ENCODE measurements around the gene ARHGDIB.

DNA sequence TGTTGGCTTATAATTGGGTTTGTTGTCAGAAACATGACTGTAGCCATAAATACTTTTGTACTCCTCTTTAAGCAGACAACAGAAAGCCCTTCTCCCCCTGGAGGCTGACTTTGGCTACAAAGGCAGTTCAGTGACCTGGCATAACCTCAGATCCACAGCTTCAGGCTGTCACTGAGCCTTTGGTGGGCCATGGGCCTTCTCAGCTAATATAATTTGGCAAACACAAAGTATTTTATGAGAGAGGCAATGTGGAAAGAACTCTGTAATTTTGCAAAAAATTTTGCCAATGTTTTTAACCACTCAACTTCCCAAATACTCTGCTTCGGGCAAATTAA lies 60.2 kb downstream of the ARHGDIB start:
- TF ChIP-seq YY1 (IDR thresholded peaks at IDR 0.05; ENCODE audit: insufficient read depth, insufficient read length) (no peak), ZNF274 (IDR thresholded peaks at IDR 0.05; ENCODE audit: low read depth, low read length) (no peak), SUZ12 (IDR thresholded peaks at IDR 0.05; ENCODE audit: extremely low read depth, insufficient read depth, insufficient read length) (no peak)
